KMS-11 (cell line): ENCODE results near the gene DHCR24.
"Not testable (repeated sequence)": the region's sequence is repeated elsewhere in the genome, so short reads cannot be mapped to it uniquely, and the experiment has no call there.

ENCODE experiments used
- H2AFZ ChIP-seq: fragments of 200-600 bp; sonication (generic); 2 replicates; pipeline ENCODE4 v1.6.1; 2016; ENCODE audit warnings: antibody characterized with exemption, mixed run types, low read depth
- H3K27ac ChIP-seq: fragments of 200-600 bp; sonication (generic); 2 replicates; pipeline ENCODE4 v1.6.1; 2016; ENCODE audit warnings: mild to moderate bottlenecking, mixed run types
- H3K27me3 ChIP-seq: fragments of 200-600 bp; sonication (generic); 2 replicates; pipeline ENCODE4 v1.6.1; 2017; ENCODE audit warnings: mild to moderate bottlenecking, low read depth, mixed run types, moderate library complexity; ENCODE audit not compliant: insufficient read depth
- H3K36me3 ChIP-seq: fragments of 200-600 bp; sonication (generic); 2 replicates; pipeline ENCODE4 v1.6.1; 2017; ENCODE audit warnings: mild to moderate bottlenecking, mixed run types; ENCODE audit not compliant: insufficient read depth
- H3K4me1 ChIP-seq: fragments of 200-600 bp; sonication (generic); 2 replicates; pipeline ENCODE4 v1.6.1; 2016; ENCODE audit warnings: mild to moderate bottlenecking, low read depth, mixed run types; ENCODE audit not compliant: poor library complexity, severe bottlenecking
- H3K4me2 ChIP-seq: fragments of 200-600 bp; sonication (generic); 2 replicates; pipeline ENCODE4 v1.7.0; 2016; ENCODE audit warnings: mild to moderate bottlenecking, mixed run types
- H3K4me3 ChIP-seq: fragments of 200-600 bp; sonication (generic); IDR thresholded peaks from 2 replicates; pipeline ENCODE4 v1.6.1; 2017; ENCODE audit warnings: low read depth, low read length, mixed read lengths; ENCODE audit not compliant: insufficient read depth
- H3K79me2 ChIP-seq: fragments of 200-600 bp; sonication (generic); 2 replicates; pipeline ENCODE4 v1.6.1; 2016; ENCODE audit warnings: low read depth, mixed run types; ENCODE audit not compliant: insufficient read depth
- H3K9ac ChIP-seq: fragments of 200-600 bp; sonication (generic); 2 replicates; pipeline ENCODE4 v1.6.1; 2016; ENCODE audit warnings: mild to moderate bottlenecking, mixed run types
- H4K20me1 ChIP-seq: fragments of 200-600 bp; sonication (generic); 2 replicates; pipeline ENCODE4 v1.6.1; 2016; ENCODE audit warnings: mild to moderate bottlenecking, mixed run types; ENCODE audit not compliant: insufficient read depth
- CTCF ChIP-seq: fragments of 200-600 bp; sonication (generic); conservative IDR thresholded peaks from 2 replicates; pipeline ENCODE4 v1.6.1; 2017; ENCODE audit warnings: low read depth, mild to moderate bottlenecking, antibody characterized with exemption, low read length, moderate library complexity, mixed read lengths

DHCR24 gene

GRCh38 chr1:54886724-54887664 lies at the start of gene DHCR24:
Gene DHCR24, minus strand, starts transcription at chr1:54887195. Its CDS starts 76 bp downstream, at chr1:54887119.
- Histone ChIP-seq H3K4me3 (no peak within 1 kb of the TSS), H3K27ac (no peak within 1 kb of the TSS), H4K20me1 (no peaks in the 10 kb centered on the region), H3K79me2 (no peaks in the 10 kb centered on the region), H3K27me3 (no peaks in the 10 kb centered on the region), H3K4me2 (peak within 1 kb of the TSS; percentile 21; the same call in 1 of the 2 replicates), H3K4me1 (no peaks in the 10 kb centered on the region), H2AFZ (peak within 1 kb of the TSS; percentile 38; the same call in 1 of the 2 replicates), H3K36me3 (no peaks in the 10 kb centered on the region), H3K9ac (no peak within 1 kb of the TSS; the same call in 1 of the 2 replicates)
- TF ChIP-seq CTCF: no peak

GRCh38 chr1:54936791-54937190 lies 49.8 kb upstream of the DHCR24 start:
- no peak overlapping the region for H3K27ac ChIP-seq
- no peaks in the 10 kb centered on the region for H4K20me1 ChIP-seq
- no peak overlapping the region for H3K4me2 ChIP-seq
- no peaks in the 10 kb centered on the region for H3K79me2 ChIP-seq
- no peak for TF ChIP-seq CTCF
- no peaks in the 10 kb centered on the region for H3K27me3 ChIP-seq
- H3K9ac ChIP-seq: no peak overlapping the region
- no peaks in the 10 kb centered on the region for H3K36me3 ChIP-seq
- no peak overlapping the region for H2AFZ ChIP-seq
- H3K4me1 ChIP-seq: no peaks in the 10 kb centered on the region
- no peak overlapping the region for H3K4me3 ChIP-seq

GRCh38 chr1:54934869-54935268 lies 47.9 kb upstream of the DHCR24 start:
- Histone ChIP-seq H4K20me1 (no peaks in the 10 kb centered on the region), H3K4me3 (no peak overlapping the region), H3K4me1 (no peaks in the 10 kb centered on the region), H2AFZ (no peak overlapping the region), H3K4me2 (no peak overlapping the region), H3K27me3 (no peaks in the 10 kb centered on the region), H3K27ac (no peak overlapping the region), H3K36me3 (no peaks in the 10 kb centered on the region), H3K79me2 (no peaks in the 10 kb centered on the region), H3K9ac (no peak overlapping the region)
- TF ChIP-seq CTCF: no peak

GRCh38 chr1:54934081-54934480 lies 47.1 kb upstream of the DHCR24 start:
- not testable (repeated sequence) for H3K36me3 ChIP-seq, H2AFZ ChIP-seq, H3K27ac ChIP-seq, H3K4me3 ChIP-seq, H3K27me3 ChIP-seq, H3K9ac ChIP-seq, H3K4me2 ChIP-seq, H4K20me1 ChIP-seq, H3K4me1 ChIP-seq, H3K79me2 ChIP-seq
